ENCODE data around the gene QSOX1.
"Not testable (repeated sequence)": the region's sequence is repeated elsewhere in the genome, so short reads cannot be mapped to it uniquely, and the experiment has no call there.

The QSOX1 gene

GRCh38 chr1:180199018-180199417 is 44.3 kb downstream of the QSOX1 start:
- H3K4me2 ChIP-seq (ENCODE audit: low read length), result no peak overlapping the region
- H3K4me1 ChIP-seq (ENCODE audit: low read length), result no peaks in the 10 kb centered on the region
- H2AFZ ChIP-seq (ENCODE audit: low read depth, low read length), result no peak overlapping the region
- H3K27me3 ChIP-seq (ENCODE audit: low read depth, low read length), result no peaks in the 10 kb centered on the region
- no peak overlapping the region for H3K4me3 ChIP-seq (ENCODE audit: low read length)
- no peaks in the 10 kb centered on the region for H3K9me3 ChIP-seq (ENCODE audit: insufficient read depth, low read length)
- H4K20me1 ChIP-seq (ENCODE audit: insufficient read depth, low read length), result no peaks in the 10 kb centered on the region
- no peaks in the 10 kb centered on the region for H3K79me2 ChIP-seq (ENCODE audit: low read length)
- H3K36me3 ChIP-seq (replicated peaks; ENCODE audit: low read depth, low read length), result no peaks in the 10 kb centered on the region
- TF ChIP-seq EZH2phosphoT487 (IDR thresholded peaks at IDR 0.05; ENCODE audit: low read depth), result no peak
- TF ChIP-seq CTCF (IDR thresholded peaks at IDR 0.05; ENCODE audit: low read depth, low read length), result no peak
- H3K9ac ChIP-seq (ENCODE audit: low read length), result no peak overlapping the region
- H3K27ac ChIP-seq (ENCODE audit: low read length), result no peak overlapping the region

GRCh38 chr1:180201451-180202200 is 47.0 kb downstream of the QSOX1 start:
- no peak overlapping the region for H3K4me3 ChIP-seq (ENCODE audit: low read length)
- no peak overlapping the region for H3K27ac ChIP-seq (ENCODE audit: low read length)
- no peak overlapping the region for H2AFZ ChIP-seq (ENCODE audit: low read depth, low read length)
- no peaks in the 10 kb centered on the region for H3K79me2 ChIP-seq (ENCODE audit: low read length)
- no peak overlapping the region for H3K4me2 ChIP-seq (ENCODE audit: low read length)
- H3K9me3 ChIP-seq (ENCODE audit: insufficient read depth, low read length), result no peaks in the 10 kb centered on the region
- H3K9ac ChIP-seq (ENCODE audit: low read length), result no peak overlapping the region
- no peaks in the 10 kb centered on the region for H3K4me1 ChIP-seq (ENCODE audit: low read length)
- H4K20me1 ChIP-seq (ENCODE audit: insufficient read depth, low read length), result no peaks in the 10 kb centered on the region
- TF ChIP-seq CTCF (IDR thresholded peaks at IDR 0.05; ENCODE audit: low read depth, low read length) (no peak), EZH2phosphoT487 (IDR thresholded peaks at IDR 0.05; ENCODE audit: low read depth) (no peak)
- no peaks in the 10 kb centered on the region for H3K27me3 ChIP-seq (ENCODE audit: low read depth, low read length)
- H3K36me3 ChIP-seq (replicated peaks; ENCODE audit: low read depth, low read length), result no peaks in the 10 kb centered on the region

GRCh38 chr1:180202588-180202987 is 47.9 kb downstream of the QSOX1 start:
- not testable (repeated sequence) for H4K20me1 ChIP-seq (ENCODE audit: insufficient read depth, low read length); H3K4me2 ChIP-seq (ENCODE audit: low read length); H3K79me2 ChIP-seq (ENCODE audit: low read length); H3K4me3 ChIP-seq (ENCODE audit: low read length); H3K27me3 ChIP-seq (ENCODE audit: low read depth, low read length); H3K36me3 ChIP-seq (replicated peaks; ENCODE audit: low read depth, low read length); H3K4me1 ChIP-seq (ENCODE audit: low read length); H3K27ac ChIP-seq (ENCODE audit: low read length); H3K9me3 ChIP-seq (ENCODE audit: insufficient read depth, low read length); H3K9ac ChIP-seq (ENCODE audit: low read length); H2AFZ ChIP-seq (ENCODE audit: low read depth, low read length)

GRCh38 chr1:180204231-180204630 is 49.6 kb downstream of the QSOX1 start:
- H3K9ac ChIP-seq (ENCODE audit: low read length), result no peak overlapping the region
- H3K79me2 ChIP-seq (ENCODE audit: low read length), result no peaks in the 10 kb centered on the region
- H3K27ac ChIP-seq (ENCODE audit: low read length), result no peak overlapping the region
- H3K4me1 ChIP-seq (ENCODE audit: low read length), result no peaks in the 10 kb centered on the region
- no peaks in the 10 kb centered on the region for H3K36me3 ChIP-seq (replicated peaks; ENCODE audit: low read depth, low read length)
- H3K4me2 ChIP-seq (ENCODE audit: low read length), result no peak overlapping the region
- H4K20me1 ChIP-seq (ENCODE audit: insufficient read depth, low read length), result no peaks in the 10 kb centered on the region
- no peak for TF ChIP-seq EZH2phosphoT487 (IDR thresholded peaks at IDR 0.05; ENCODE audit: low read depth)
- TF ChIP-seq CTCF (IDR thresholded peaks at IDR 0.05; ENCODE audit: low read depth, low read length), result no peak
- no peak overlapping the region for H3K4me3 ChIP-seq (ENCODE audit: low read length)
- H2AFZ ChIP-seq (ENCODE audit: low read depth, low read length), result no peak overlapping the region
- H3K9me3 ChIP-seq (ENCODE audit: insufficient read depth, low read length), result no peaks in the 10 kb centered on the region
- H3K27me3 ChIP-seq (ENCODE audit: low read depth, low read length), result no peaks in the 10 kb centered on the region

All from OCI-LY3 (cell line).